HG03378 (cell line): Measurements from ENCODE around the gene GRIN2C.

Source experiments
- ATAC-seq: cut with Tn5 transposase; IDR thresholded peaks from one replicate; pipeline ENCODE4 v1.9.1; 2021; ENCODE audit warnings: mild to moderate bottlenecking, moderate library complexity; ENCODE audit not compliant: unreplicated experiment

GRIN2C gene

GRCh38 chr17:74824961-74825627 is 34.6 kb downstream of the GRIN2C start:
- no peak for ATAC-seq

GRCh38 chr17:74822939-74823367 is 36.7 kb downstream of the GRIN2C start:
- ATAC-seq: no peak

GRCh38 chr17:74822335-74822938 is 37.2 kb downstream of the GRIN2C start:
- no peak for ATAC-seq

GRCh38 chr17:74821655-74822334 is 37.9 kb downstream of the GRIN2C start:
- no peak for ATAC-seq

- no peak for ATAC-seq
Measured at GRCh38 chr17:74819801-74820436, 39.8 kb downstream of the GRIN2C start.

GRCh38 chr17:74818291-74818938 is 41.3 kb downstream of the GRIN2C start:
- ATAC-seq: no peak

GRCh38 chr17:74816905-74817620 is 42.6 kb downstream of the GRIN2C start:
- ATAC-seq: no peak

- ATAC-seq: no peak
Measured at GRCh38 chr17:74815550-74816370, 43.9 kb downstream of the GRIN2C start.

- no peak for ATAC-seq
Measured at GRCh38 chr17:74815067-74815466, 44.6 kb downstream of the GRIN2C start.

- no peak for ATAC-seq
Measured at GRCh38 chr17:74814453-74814852, 45.2 kb downstream of the GRIN2C start.

- no peak for ATAC-seq
Measured at GRCh38 chr17:74812109-74813009, 47.3 kb downstream of the GRIN2C start.

GRCh38 chr17:74810699-74811485 is 48.8 kb downstream of the GRIN2C start:
- no peak for ATAC-seq

- no peak for ATAC-seq
Measured at GRCh38 chr17:74808714-74809430, 50.8 kb downstream of the GRIN2C start.

- no peak for ATAC-seq
Measured at GRCh38 chr17:74807925-74808324, 51.8 kb downstream of the GRIN2C start.

GRCh38 chr17:74807441-74807840 is 52.2 kb downstream of the GRIN2C start:
- no peak for ATAC-seq

- ATAC-seq: no peak
Measured at GRCh38 chr17:74806334-74806733, 53.4 kb downstream of the GRIN2C start.

- ATAC-seq: no peak
Measured at GRCh38 chr17:74805591-74805991, 54.1 kb downstream of the GRIN2C start.
